NCI-H187 (cell line): Measurements from ENCODE around the gene BORCS6.

Source experiments
- DNase-seq, 2 experiments: peaks; one replicate each; lab custom pipeline; 2025; lab: John Stamatoyannopoulos, UW

BORCS6 gene

DNA sequence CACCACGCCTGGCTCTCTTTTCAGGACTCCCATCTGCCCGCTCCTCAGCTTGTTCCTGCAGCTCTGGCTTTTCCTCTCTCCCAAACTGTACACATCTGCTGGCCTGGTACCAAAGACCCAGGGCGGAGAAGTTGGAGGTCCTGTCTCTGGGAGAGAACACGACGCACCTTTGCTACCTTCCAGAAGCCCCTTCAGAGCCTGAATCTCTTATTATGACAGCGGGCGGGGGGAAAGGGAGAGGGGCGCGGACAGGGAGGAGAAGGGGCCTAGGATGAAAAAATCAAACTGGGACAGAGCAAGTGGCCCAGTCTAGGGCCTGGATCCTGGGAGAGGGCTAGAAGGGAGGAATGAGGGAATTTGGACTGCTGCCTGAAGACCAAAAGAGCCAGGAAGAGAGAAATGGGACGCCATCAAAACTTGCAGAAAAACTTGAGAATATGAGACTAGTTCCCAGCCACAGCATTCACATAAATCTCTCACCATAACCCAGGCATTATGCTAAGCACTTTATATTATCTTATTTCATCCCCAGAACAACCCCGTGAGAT lies 35.3 kb downstream of the BORCS6 start:
- no peak for DNase-seq

GRCh38 chr17:8153957-8154607 lies 35.9 kb downstream of the BORCS6 start:
- peak in 1 of 2 experiments; percentile 10 for DNase-seq

- no peak for DNase-seq
Measured at GRCh38 chr17:8153525-8153956, 36.4 kb downstream of the BORCS6 start.

GRCh38 chr17:8153031-8153451 lies 36.9 kb downstream of the BORCS6 start:
- DNase-seq, result no peak

- DNase-seq, result peak; percentile 41 to 82
Measured at GRCh38 chr17:8152112-8152775, 37.7 kb downstream of the BORCS6 start, which contains the start of gene PER1. TSS of gene PER1 (minus strand) at chr17:8152404. CDS start at chr17:8150706, 1,698 bp downstream.

- DNase-seq, result no peak
Measured at GRCh38 chr17:8151641-8152111, 38.3 kb downstream of the BORCS6 start.

DNA sequence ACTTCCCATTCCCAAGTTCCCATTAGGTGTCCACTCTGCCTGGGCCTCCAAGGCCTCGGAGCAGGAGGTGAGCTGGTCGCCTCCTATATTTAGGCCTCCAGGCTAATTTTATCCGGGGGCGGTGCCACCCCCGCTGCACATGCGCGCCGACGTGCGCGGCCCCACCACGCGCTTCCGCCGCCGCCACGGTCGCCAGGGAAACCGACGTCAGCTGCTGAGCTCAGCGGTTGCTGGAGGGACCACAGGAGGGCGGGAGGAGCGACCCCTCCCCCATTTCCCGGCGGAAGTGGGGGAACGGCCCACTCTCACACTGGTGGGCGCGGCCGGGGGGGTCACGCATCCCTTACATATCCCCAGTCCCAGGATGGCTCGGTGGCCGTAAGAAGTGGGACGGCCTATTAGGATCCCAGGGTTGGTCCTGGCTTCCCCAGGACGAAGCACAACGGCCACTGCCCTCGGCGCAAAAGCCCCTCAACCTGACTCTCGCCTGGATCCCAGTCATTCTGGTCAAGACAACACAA lies 38.8 kb downstream of the BORCS6 start:
- peak in 1 of 2 experiments; percentile 11 for DNase-seq

DNA sequence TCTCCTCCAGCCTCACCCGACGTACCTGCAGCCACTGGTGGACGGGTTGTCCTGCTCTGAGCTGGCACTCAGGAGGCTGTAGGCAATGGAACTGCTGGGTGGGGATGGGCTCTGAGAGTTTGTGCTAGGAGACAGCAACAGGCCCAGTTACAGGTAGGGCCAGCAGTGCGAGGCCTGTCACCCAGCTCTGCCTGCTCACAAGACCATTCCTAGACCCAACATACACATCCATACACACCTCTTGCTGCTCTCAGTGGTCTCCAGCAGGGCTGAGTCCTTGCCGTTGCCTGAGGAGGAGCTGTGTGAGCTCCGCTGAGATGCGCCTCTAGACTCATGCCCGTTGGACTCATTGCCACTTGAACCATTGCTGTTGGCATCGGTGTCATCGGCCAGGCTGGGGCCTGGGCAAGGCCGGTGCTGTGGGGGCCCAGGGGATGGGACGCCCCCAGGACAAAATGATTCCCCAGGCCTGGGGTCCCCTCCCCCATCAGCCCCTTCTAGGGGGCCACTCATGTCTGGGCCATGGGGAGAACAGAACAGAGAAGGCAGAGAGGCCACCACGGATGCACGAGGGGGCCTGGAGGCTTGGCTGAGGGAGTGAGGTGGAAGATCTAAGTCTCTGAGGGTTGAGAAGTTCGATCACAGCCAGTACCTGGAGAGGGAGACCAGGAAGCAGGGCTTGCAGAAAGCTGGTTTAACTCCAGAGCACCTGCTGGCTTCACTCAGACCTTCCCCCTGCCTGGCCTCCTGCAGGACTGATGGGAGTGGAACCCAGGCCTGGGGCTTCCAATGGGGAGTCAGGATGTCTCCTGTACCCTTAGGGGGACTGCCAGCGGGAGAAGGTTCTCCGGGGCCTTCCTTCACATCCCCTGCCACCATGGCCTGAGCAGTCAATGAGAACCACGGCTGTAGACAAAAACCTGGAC lies 39.5 kb downstream of the BORCS6 start:
- DNase-seq, result no peak

DNA sequence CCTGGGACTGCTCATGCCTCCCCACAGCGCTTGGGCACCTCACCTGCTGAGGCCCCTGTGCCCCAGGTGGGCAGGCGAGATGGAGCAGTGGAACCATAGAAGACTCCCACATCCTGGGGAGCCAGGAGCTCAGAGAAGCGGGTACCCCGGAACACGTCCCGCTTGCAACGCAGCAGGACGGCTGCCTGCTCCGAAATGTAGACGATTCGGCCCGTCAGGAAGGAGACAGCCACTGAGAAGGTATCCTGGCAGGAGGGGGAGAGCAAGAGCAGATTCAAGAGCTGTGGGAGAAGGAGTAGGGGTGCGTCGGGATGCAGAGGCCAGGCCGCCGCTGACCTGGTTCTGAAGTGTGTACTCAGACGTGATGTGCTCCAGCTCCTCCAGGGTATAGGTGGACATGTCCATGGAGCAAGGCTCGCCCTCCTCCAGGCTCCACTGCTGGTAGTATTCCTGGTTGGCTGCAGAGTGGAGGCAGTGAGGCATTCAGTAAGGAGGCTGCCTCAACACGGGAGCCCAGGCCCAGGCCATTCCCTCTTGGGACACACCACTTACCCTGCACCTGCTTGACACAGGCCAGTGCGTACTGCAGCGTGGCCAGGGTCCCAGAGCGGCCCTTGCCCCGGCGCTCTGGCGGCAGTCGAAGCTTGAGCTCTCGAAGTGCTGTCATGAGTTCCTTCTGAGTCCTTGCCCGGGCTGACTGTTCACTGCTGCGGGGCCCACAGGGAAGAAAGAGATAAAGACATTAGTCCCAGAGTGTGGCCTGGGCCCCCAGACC lies 40.4 kb downstream of the BORCS6 start:
- no peak for DNase-seq

DNA sequence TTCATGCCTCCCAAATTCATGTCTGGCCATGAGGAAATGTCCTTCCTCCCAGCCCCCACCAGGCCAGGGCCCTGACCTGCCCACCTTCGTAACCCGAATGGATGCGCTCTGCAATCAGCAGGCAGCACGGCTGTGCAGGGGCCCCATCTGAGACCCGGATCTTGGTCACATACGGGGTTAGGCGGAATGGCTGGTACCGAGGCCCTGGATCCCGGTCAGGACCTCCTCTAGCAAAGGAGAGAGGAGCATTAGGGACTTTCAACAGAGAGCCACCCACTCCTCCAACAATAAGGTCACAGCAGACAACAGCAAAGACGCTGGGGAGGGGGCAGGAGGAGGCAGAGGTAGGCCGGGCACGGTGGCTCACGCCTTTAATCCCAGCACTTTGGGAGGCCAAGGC lies 41.4 kb downstream of the BORCS6 start:
- no peak for DNase-seq

- DNase-seq, result no peak
Measured at GRCh38 chr17:8147805-8148404, 42.1 kb downstream of the BORCS6 start.

GRCh38 chr17:8147141-8147804 lies 42.7 kb downstream of the BORCS6 start:
- no peak for DNase-seq

GRCh38 chr17:8146381-8147140 lies 43.4 kb downstream of the BORCS6 start:
- no peak for DNase-seq

DNA sequence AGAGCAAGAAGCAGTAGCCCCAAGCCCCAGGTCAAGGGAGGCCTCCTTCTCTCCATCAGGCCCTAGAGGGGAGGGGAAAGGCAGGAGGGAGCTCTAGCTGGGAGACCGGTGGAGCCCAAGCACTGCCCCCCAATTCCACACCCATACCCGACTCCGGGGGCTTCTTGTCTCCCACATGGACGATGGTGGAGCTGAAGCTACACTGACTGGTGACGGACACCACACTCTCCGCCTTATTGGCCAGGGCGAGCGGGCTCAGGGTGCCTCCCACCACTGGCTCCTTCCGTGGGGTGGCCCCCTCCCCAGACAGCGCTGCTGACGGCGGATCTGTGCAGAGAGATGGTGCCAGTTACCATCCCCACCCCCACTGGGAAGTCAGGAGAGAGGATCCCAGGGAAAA lies 44.2 kb downstream of the BORCS6 start:
- DNase-seq, result no peak

GRCh38 chr17:8144401-8145231 lies 45.4 kb downstream of the BORCS6 start:
- no peak for DNase-seq

- DNase-seq, result no peak
Measured at GRCh38 chr17:8143581-8144400, 46.2 kb downstream of the BORCS6 start.

- no peak for DNase-seq
Measured at GRCh38 chr17:8142887-8143580, 46.9 kb downstream of the BORCS6 start.
